ENCODE data around the gene SMIM35.

SMIM35 gene

DNA sequence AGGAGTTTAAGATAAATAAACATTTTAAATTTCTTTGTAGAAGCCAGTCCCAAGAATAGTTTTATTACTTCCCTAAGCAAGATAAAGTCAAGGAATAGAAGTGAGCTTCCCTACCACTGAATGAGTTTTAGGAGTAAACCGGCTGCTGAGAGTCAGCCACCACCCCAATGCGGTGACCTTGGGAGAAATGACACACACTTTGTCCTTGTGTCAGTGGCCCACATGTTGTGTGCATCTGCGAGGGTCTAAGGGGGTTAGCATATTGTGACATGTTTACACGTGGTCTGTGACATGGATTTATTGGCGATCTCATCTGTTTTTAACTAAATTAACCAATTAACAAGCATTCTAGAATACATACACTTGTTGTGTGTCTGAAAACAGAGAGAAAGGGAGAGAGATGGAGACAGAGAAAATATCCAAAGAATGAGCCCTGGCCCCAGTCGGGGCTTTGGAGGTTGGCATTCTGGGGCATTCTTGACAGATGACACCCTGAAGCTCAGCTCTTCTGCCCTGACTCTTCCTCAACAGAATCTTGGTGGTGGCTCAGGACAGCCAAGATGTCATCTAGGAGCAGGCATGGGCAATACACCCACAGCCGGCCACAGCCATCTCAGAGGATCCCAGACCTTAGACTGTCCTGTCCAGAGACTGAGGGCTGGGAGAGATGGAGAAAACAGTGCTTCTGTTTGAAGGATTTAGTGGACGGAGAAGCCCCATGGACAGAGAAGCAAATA, 39.6 kb downstream of the SMIM35 start:
- Histone ChIP-seq H3K27me3 (ENCODE audit: insufficient read depth, low read depth) (no peaks in the 10 kb centered on the region), H3K4me1 (ENCODE audit: low read depth, poor library complexity, severe bottlenecking) (no peaks in the 10 kb centered on the region), H3K36me3 (ENCODE audit: insufficient read depth) (no peaks in the 10 kb centered on the region), H2AFZ (ENCODE audit: low read depth) (no peak overlapping the region), H3K9ac (no peak overlapping the region), H4K20me1 (ENCODE audit: insufficient read depth) (no peaks in the 10 kb centered on the region), H3K4me3 (IDR thresholded peaks at IDR 0.05; ENCODE audit: insufficient read depth, low read depth, low read length) (no peak overlapping the region), H3K27ac (no peak overlapping the region), H3K4me2 (no peak overlapping the region), H3K79me2 (ENCODE audit: insufficient read depth, low read depth) (no peaks in the 10 kb centered on the region)
- TF ChIP-seq, protein P1, sequence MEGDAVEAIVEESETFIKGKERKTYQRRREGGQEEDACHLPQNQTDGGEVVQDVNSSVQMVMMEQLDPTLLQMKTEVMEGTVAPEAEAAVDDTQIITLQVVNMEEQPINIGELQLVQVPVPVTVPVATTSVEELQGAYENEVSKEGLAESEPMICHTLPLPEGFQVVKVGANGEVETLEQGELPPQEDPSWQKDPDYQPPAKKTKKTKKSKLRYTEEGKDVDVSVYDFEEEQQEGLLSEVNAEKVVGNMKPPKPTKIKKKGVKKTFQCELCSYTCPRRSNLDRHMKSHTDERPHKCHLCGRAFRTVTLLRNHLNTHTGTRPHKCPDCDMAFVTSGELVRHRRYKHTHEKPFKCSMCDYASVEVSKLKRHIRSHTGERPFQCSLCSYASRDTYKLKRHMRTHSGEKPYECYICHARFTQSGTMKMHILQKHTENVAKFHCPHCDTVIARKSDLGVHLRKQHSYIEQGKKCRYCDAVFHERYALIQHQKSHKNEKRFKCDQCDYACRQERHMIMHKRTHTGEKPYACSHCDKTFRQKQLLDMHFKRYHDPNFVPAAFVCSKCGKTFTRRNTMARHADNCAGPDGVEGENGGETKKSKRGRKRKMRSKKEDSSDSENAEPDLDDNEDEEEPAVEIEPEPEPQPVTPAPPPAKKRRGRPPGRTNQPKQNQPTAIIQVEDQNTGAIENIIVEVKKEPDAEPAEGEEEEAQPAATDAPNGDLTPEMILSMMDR (conservative IDR thresholded peaks at IDR 0.05; ENCODE audit: low read depth, low read length), result no peak

DNA sequence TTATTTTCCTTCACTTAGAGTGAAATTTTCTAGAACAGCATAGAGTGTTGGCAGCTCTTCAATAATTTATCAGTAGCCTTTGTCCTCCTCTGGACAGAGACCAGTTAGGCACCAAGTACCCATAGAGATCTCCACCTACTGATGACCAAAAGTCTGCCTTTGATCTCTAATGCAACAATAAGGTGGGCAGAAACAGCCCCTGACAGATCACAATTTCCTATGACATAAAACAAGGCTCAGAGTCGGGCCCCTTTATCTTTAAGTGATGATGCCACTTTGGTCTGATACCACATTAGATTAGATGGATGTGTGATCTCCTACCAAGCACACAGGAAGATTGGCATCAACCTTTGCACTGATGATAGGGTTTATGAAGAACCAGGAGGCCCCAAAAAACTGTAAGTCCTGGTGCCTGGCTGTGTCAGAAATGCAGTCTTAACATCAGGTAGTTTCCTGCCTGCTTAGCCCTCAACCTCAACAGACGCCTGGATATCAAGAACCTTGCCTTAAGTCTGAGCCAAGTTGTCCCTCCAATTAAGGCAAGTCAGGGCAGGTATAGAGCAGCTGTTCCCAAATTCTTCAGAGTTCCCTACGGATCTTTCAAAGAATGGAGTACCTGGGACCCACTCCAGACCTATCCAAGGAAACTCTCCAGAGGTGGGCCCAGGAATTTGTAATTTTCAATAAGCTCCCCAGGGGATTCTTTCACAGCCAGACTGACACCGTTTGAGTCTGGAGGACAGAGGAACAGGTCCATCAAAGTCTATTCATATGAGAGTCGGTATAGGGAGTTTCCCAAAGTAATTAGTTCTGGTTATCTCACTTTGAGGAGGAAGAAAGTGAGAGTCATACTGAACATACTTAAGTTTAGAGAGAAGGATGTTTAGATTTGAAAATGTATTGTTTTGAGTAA, 40.5 kb downstream of the SMIM35 start:
- Histone ChIP-seq H3K9ac (no peak overlapping the region), H3K79me2 (ENCODE audit: insufficient read depth, low read depth) (no peaks in the 10 kb centered on the region), H3K4me2 (no peak overlapping the region), H3K27ac (no peak overlapping the region), H4K20me1 (ENCODE audit: insufficient read depth) (no peaks in the 10 kb centered on the region), H3K4me3 (IDR thresholded peaks at IDR 0.05; ENCODE audit: insufficient read depth, low read depth, low read length) (no peak overlapping the region), H3K27me3 (ENCODE audit: insufficient read depth, low read depth) (no peaks in the 10 kb centered on the region), H3K36me3 (ENCODE audit: insufficient read depth) (no peaks in the 10 kb centered on the region), H2AFZ (ENCODE audit: low read depth) (no peak overlapping the region), H3K4me1 (ENCODE audit: low read depth, poor library complexity, severe bottlenecking) (no peaks in the 10 kb centered on the region)
- TF ChIP-seq, protein P1 (conservative IDR thresholded peaks at IDR 0.05; ENCODE audit: low read depth, low read length), result no peak

DNA sequence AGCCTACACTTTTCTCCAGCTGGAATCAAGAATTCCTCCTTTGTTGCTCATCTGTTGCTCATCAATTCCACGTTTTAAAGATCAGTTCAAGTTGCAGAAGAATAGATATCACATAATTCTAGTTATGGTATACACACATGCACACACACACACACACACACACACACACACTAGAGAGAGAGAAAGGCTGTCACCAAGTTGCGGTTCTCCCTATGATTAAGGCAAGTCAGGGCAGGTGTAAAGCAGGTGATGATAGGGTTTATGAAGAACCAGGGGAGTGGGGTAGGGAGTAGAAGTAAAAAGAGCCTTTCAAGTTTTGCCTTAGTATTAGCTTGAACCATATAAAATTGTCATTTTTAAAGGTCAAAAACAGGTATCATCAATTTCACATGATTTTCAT, 41.6 kb downstream of the SMIM35 start:
- Histone ChIP-seq H3K27me3 (ENCODE audit: insufficient read depth, low read depth) (no peaks in the 10 kb centered on the region), H3K79me2 (ENCODE audit: insufficient read depth, low read depth) (no peaks in the 10 kb centered on the region), H3K4me1 (ENCODE audit: low read depth, poor library complexity, severe bottlenecking) (no peaks in the 10 kb centered on the region), H3K4me2 (no peak overlapping the region), H4K20me1 (ENCODE audit: insufficient read depth) (no peaks in the 10 kb centered on the region), H3K9ac (no peak overlapping the region), H3K4me3 (IDR thresholded peaks at IDR 0.05; ENCODE audit: insufficient read depth, low read depth, low read length) (no peak overlapping the region), H3K36me3 (ENCODE audit: insufficient read depth) (no peaks in the 10 kb centered on the region), H2AFZ (ENCODE audit: low read depth) (no peak overlapping the region), H3K27ac (no peak overlapping the region)
- TF ChIP-seq, protein P1 (conservative IDR thresholded peaks at IDR 0.05; ENCODE audit: low read depth, low read length), result no peak

DNA sequence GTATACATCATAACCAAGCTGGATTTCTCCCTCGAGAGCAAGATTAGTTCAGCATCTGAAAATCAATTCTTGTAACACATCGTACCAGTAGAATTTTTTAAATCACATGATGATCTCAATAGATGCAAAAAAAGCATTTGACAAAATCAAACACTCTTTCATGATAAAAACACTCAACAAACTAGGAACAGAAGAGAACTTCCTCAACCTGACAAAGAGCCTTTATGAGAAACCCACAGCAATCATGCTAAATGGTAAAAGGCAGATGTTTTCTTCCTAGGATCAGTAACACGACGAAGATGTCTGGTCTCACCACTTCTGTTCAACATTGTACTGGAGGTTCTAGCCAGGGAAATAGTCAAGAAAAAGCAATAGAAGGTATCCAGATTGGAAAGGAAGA, 44.0 kb downstream of the SMIM35 start:
- Histone ChIP-seq H3K4me1 (ENCODE audit: low read depth, poor library complexity, severe bottlenecking) (no peaks in the 10 kb centered on the region), H3K27me3 (ENCODE audit: insufficient read depth, low read depth) (no peaks in the 10 kb centered on the region), H3K79me2 (ENCODE audit: insufficient read depth, low read depth) (no peaks in the 10 kb centered on the region), H3K4me3 (IDR thresholded peaks at IDR 0.05; ENCODE audit: insufficient read depth, low read depth, low read length) (no peak overlapping the region), H3K9ac (no peak overlapping the region), H3K36me3 (ENCODE audit: insufficient read depth) (no peaks in the 10 kb centered on the region), H3K4me2 (no peak overlapping the region), H4K20me1 (ENCODE audit: insufficient read depth) (no peaks in the 10 kb centered on the region), H3K27ac (no peak overlapping the region), H2AFZ (ENCODE audit: low read depth) (no peak overlapping the region)
- TF ChIP-seq, protein P1 (conservative IDR thresholded peaks at IDR 0.05; ENCODE audit: low read depth, low read length), result no peak

All from KMS-11 (cell line).